Measurements from ENCODE around the gene ADCY2.

The ADCY2 gene

DNA sequence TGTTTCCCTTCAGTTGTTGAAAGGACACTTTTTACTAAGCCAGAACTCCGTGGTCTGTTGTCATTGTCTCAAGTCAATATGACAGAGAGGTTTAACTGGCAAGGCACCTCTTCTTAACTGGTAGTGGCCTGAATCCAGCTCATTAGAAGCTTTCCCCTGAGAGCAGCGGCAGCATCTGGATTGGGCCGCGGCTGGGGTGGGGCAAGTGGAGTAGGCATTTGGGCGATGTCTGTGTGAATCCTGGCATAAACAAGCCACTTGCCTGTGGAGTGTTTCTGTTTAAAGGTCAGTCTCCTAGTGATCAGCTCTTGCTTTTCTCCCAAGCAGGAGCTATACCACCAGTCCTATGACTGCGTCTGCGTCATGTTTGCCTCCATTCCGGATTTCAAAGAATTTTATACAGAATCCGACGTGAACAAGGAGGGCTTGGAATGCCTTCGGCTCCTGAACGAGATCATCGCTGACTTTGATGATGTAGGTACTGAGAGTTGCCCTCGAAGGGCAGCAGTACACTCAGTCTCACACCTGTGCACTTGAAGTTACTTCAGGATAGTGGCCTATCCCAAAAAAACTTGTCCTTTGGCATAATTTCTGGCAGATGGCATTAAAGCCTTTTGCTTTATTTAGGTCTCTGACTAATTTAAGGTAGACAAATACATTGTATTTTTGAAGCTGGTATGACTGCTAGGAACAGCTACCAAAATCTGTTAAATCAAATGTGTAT lies 406.1 kb downstream of the ADCY2 start:
- no peak for DNase-seq

- no peak for DNase-seq
These were observed 406.9 kb downstream of the ADCY2 start for GRCh38 chr5:7802855-7803254.

GRCh38 chr5:7803937-7804336 lies 408.0 kb downstream of the ADCY2 start:
- no peak for DNase-seq

- DNase-seq, result no peak
These were observed 409.4 kb downstream of the ADCY2 start for GRCh38 chr5:7805379-7805778.

DNA sequence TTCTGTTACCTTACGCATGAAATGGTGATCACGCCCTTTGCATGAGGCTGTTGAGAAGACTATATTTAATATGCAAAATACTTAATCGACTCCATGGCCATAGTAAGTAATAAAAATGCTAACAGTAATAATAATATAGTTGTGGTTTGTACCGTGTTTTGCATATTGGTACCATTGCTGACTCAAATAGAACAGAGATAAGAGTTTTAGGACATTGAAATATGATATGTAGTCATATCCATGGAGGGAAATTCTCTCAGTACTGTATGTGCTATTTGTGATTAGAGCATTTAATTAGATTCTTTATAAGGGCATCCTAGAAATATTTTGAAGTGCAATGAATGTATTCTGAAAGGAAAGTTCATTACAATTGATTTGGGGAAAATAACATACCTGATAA lies 413.1 kb downstream of the ADCY2 start:
- no peak for DNase-seq

- DNase-seq, result no peak
These were observed 415.8 kb downstream of the ADCY2 start for GRCh38 chr5:7811715-7812114.

DNA sequence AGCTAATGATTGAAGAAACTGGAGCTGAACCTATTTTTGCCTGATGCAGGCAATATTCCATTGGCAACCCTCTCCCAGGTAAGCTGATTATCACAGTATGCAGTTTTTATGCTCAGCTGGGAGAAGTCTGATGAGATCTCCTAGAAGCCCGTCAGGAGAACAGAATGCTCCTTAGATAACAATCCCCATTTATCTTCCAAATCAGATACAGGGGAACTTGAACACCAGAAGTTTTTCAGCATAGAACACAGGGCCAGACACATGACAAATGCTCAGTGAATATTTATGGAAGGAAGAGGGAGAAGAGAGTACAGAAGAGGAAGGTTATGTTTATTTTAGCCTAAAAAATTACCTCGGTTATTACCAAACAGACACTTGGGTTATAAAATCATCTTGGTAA lies 417.1 kb downstream of the ADCY2 start:
- no peak for DNase-seq

DNA sequence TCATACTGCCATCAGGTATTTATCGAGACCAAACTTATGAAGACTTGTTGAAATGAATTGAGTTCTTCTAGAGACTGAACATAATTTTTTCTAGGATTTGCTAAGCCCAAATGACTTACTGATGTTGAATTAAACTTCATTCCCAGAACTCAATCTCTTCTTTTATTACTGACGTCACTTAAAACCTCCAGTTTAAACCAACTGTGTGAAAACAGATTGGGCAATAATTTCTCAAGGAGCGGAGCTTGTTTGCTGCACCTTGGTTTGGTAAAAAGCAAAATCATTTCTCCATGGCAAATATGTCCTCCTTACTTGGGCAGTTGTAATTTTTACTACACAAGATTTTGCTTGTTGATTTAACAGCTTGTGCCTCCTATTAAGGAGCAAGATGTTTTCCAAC lies 417.6 kb downstream of the ADCY2 start:
- DNase-seq, result no peak

GRCh38 chr5:7814816-7815215 lies 418.9 kb downstream of the ADCY2 start:
- DNase-seq, result no peak

DNA sequence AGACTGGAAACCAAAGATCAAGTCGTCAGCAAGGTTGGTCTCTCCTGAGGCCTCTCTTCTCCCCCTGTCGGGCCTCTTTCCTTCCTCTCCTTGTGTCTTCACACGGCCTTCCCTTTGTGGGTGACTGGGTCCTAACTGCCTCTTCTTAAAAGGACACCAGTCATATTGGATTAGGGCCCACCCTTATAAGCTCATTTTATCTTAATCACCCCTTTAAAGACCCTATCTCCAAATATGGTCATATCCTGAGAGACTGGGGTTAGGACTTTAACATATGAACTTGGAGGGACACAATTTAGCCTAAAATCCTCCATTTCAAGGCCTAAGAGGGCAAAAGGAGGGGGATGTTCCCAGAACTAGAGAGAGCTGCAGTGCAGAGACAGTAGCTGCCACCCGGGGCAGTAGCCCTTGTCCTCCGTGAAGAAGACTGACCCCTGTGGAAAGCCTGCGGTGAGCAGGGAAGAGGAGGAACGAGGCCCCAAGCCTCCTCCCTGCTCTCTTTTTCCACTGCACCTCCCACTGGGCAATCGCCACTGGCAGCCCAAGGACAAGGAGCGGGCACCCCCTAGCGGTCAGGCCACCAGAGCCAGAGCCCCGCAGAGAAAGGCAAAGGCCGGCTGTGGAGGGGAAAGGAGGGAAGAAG lies 420.1 kb downstream of the ADCY2 start:
- DNase-seq, result peak; percentile 67

- no peak for DNase-seq
These were observed 420.6 kb downstream of the ADCY2 start for GRCh38 chr5:7816535-7816901.

GRCh38 chr5:7822449-7822848 lies 426.5 kb downstream of the ADCY2 start:
- no peak for DNase-seq

- no peak for DNase-seq
These were observed 427.7 kb downstream of the ADCY2 start for GRCh38 chr5:7823594-7823993.

GRCh38 chr5:7824995-7825394 lies 429.1 kb downstream of the ADCY2 start:
- DNase-seq, result no peak

DNA sequence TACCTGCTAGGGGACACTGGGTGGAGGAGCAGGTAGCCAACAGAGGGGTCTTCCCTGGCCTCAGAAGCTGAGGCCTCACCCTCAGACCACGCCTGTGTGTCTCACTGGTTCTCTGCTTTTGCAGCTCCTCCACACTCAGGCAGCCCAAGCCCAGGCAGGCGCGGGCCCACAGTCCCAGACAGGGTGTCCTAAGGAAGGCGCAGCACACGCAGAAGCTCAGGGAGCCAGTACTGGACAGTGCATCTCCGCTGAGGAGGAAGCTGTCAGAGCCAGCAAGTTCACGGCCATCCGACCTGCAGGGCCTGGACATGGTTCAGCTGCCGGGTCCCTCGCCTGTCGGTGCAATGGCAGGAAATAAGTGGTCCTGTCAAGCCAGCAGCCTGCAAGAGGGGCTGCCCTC lies 429.7 kb downstream of the ADCY2 start:
- DNase-seq, result no peak

DNA sequence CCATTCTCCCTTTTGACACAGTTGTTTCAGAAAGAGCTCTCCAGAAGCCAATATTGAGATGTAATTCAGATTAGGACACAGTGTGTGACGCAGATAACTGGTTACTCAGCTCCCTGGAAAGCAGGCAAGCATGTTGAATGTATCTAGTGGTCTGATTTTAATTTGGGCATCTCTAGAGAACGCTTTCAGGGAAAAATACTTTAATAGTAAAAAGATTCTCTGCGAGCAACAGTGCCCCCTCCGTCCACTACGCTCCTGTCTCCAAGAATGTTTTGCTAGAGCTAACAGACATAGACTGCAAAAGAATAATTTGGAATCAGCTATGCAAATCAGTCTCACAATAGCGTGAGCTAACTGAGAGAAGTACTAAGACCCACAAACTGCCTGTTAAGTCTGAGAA lies 431.7 kb downstream of the ADCY2 start:
- no peak for DNase-seq

- no peak for DNase-seq
These were observed 432.3 kb downstream of the ADCY2 start for GRCh38 chr5:7828269-7828668.

- DNase-seq, result no peak
These were observed 439.0 kb downstream of the ADCY2 start for GRCh38 chr5:7834982-7835381.

DNA sequence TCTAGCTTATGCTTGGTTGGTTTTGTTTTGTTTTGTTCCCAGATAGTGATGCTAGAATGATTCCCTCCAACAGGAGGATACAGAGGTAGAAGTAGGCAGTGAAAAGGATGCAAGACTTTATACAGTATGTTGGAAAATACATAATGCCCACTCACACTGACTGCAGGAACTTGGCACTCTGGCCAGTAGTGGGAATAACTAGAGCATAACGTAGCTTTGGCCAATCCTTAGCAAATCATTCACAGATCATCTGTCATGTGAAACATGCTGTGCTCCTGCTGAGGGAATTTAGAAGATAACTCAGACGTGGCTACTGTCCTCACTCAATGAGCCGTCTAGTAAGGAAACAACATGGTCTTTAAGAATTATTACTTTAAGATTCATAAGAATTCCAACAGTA lies 441.5 kb downstream of the ADCY2 start:
- no peak for DNase-seq

- no peak for DNase-seq
These were observed 446.6 kb downstream of the ADCY2 start for GRCh38 chr5:7842531-7842930.

- no peak for DNase-seq
These were observed 449.0 kb downstream of the ADCY2 start for GRCh38 chr5:7844901-7845300.

- no peak for DNase-seq
These were observed 449.6 kb downstream of the ADCY2 start for GRCh38 chr5:7845557-7845956.

- DNase-seq, result no peak
These were observed 450.4 kb downstream of the ADCY2 start for GRCh38 chr5:7846327-7846726.

GRCh38 chr5:7848296-7848695 lies 452.4 kb downstream of the ADCY2 start:
- no peak for DNase-seq

Data from NCI-H69 (cell line).